Choroid plexus epithelial cell (primary cell): ENCODE measurements around the gene OPCML.
A peak's percentile ranks its signal among the peaks of the same experiment; 100 is the strongest.

Experiments used
- DNase-seq: peaks from one replicate; pipeline ENCODE4 v3.0.0-alpha.2; 2010; ENCODE audit warnings: low read depth
- H3K4me3 ChIP-seq: 2 replicates; pipeline ENCODE4 v1.5.1; 2011; ENCODE audit warnings: low read depth, mild to moderate bottlenecking, control low read depth, low read length, moderate library complexity
- TF ChIP-seq, protein P1 (sequence below): conservative IDR thresholded peaks from 2 replicates; pipeline ENCODE4 v1.5.1; 2011; ENCODE audit warnings: low read depth, mild to moderate bottlenecking, control low read depth, inconsistent platforms, low read length, moderate library complexity

OPCML gene

DNA sequence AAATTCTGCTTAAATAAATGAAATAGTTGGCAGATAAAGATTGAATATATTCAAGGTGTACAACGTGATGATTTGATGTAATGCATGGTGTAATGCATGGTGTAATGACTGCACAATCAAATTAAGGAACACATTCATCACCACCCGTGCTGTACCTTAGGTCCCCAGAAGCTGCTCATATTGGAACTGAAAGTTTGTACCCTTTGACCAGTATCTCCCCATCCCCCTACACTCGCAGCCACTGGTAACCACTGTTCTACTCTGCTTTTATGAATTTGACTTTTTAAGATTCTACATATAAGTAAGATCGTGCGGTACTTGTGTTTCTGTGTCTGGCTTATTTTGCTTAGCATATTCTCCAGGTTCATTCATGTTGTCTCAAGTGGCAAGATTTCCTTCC, 445.8 kb downstream of the OPCML start:
- TF ChIP-seq, protein P1, sequence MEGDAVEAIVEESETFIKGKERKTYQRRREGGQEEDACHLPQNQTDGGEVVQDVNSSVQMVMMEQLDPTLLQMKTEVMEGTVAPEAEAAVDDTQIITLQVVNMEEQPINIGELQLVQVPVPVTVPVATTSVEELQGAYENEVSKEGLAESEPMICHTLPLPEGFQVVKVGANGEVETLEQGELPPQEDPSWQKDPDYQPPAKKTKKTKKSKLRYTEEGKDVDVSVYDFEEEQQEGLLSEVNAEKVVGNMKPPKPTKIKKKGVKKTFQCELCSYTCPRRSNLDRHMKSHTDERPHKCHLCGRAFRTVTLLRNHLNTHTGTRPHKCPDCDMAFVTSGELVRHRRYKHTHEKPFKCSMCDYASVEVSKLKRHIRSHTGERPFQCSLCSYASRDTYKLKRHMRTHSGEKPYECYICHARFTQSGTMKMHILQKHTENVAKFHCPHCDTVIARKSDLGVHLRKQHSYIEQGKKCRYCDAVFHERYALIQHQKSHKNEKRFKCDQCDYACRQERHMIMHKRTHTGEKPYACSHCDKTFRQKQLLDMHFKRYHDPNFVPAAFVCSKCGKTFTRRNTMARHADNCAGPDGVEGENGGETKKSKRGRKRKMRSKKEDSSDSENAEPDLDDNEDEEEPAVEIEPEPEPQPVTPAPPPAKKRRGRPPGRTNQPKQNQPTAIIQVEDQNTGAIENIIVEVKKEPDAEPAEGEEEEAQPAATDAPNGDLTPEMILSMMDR: no peak
- no peak overlapping the region for H3K4me3 ChIP-seq
- DNase-seq: no peak

DNA sequence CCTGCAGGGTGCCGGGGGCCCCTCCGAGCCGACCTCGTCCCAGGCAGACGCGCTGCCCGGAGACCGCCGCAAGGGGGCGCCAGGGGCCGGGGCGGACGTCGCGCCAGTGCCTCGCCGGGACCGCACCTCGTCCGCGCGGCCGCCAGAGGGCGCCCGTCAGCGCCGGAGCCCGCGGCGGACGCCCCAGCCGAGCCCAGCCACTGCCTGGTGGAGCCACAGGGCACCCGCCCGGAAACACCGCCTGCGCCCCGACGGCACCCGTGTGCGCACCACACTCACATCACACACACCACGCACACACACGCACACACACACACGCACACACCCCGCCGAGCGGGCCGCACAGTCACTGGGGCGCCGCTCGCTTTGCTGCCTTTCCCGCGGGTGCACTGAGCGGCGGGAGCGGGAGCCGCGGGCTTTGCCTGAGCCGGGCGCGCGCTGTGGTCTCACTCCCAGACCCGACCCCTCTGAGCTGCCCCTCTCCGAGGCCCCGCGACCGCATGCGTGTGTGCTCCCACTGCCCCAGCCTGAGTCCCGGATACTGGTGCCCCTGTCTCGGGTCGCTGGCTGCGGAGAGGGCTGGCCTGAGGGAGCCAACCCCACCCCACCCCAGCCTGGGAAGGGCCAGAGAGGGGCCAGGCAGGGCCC, 449.3 kb downstream of the OPCML start:
- H3K4me3 ChIP-seq: peak overlapping the region; percentile 53
- DNase-seq: peak; percentile 37
- TF ChIP-seq, protein P1: peak; percentile 35

DNA sequence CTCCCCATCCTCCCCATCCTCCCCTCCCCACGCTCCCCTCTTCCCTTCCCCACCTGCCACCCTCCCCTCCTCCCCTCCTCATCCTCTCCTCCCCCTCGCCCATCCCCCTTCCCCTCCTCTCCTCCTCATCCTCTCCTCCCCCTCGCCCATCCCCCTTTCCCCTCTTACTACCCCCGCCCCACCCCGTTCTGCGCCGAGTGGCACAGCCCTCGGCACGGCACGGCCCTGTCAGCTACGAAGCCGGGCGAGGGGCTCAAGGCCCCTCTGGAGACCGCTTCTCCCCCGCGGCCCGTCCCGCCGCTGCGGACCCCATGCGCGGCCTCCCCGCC, 449.9 kb downstream of the OPCML start:
- TF ChIP-seq, protein P1: no peak
- no peak for DNase-seq
- H3K4me3 ChIP-seq: no peak overlapping the region

DNA sequence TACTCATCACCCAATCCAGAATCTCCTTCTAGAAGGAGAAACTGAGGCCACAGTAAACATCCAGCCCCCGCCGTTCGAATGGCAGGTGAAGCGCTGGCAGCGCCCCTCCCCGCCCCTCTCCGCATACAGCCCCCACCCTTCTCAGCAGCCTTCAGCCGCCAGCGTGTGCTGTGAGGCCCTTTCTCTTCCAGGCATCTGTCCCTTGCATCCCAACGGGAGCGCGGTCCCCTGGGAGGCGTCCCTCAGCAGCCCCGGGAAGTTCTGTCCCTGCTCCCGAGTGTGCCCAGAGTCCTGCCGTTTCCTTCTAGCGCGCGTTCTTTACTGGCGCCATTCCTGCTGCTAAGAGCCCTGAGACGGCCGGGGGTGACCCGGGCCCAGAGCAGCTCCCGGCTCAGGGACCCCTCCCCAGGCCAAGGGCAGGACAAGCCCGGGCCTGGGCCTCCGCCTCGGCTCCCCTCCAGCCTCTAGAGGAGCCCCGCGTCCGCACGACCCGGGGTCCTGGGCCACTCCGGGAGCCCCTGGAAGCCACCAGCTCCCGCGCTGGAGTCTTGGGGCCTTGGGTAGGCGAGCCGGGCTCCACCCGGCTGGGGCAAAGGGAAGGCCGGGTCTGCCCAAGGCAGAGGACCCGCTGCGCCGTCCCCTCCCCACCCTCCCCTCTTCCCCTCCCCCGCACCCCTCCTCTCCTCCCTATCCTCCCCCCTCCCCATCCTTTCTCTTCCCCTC, 450.4 kb downstream of the OPCML start:
- TF ChIP-seq, protein P1: no peak
- DNase-seq: no peak

DNA sequence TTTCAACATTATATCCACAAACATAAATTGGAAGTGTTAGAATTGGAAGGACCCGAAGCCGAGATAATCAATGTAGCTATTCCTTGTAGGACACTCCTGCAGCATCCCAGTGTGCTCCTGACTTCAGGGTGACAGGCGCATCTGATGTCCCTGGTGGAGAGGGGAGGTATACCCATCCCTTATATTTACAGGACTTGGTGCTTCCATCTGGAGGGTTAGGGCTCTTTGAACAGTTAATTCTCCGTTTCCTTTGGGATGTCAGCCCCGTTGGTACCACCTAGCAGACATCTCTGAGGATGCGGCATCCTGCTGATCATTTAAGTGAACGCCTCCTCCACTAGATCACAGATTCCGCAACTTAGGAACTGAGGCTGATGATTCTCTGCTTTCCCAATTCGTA, 451.3 kb downstream of the OPCML start:
- no peak overlapping the region for H3K4me3 ChIP-seq
- TF ChIP-seq, protein P1: no peak
- no peak for DNase-seq

More for the DNA sequence above, 450.4 kb downstream of the OPCML start:
- H3K4me3 ChIP-seq: no peak overlapping the region

DNA sequence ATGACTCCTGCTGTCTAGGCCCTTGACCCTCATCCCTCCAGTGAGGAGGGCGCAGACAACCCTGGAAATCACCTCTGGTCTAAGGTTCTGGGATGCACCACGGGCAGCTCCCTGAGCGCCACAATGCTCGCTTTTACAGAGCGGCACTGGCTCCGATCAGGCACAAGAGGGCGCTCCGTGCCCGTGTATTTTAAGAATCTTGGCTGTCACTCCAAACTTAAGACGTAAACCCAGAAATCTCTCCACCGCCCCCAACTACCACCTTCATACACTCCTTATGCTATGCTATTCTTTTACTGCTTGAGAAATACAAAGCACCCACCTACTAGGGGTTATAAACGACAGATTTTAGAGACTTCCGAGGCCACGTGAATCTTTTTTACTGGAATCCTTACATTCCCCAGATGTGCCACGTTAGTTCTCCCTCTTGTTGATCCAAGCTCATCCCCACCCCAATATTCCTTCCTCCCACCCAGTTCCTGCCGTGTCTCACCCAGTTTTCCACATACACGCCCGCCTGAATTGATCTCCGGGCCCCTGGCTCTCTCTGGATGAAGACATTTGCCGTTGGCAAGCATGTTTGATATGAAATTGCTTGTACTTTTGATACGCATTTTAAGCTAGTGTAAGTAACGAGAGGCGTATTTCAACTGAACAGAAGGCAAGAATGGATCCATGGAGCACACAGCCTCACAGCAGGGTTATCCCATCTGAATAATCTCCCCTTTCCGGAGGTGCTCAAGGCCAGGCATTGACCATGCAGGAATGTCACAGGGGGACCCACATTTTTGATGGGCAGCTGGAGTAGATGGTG, 453.5 kb downstream of the OPCML start:
- TF ChIP-seq, protein P1: peak; percentile 76
- H3K4me3 ChIP-seq: no peak overlapping the region
- DNase-seq: peak; percentile 57
